Stromal cell of bone marrow (primary cell): ENCODE data around the gene KRT72.

Source experiments
- DNase-seq: peaks from one replicate; pipeline ENCODE4 v3.0.0-alpha.2; 2012; ENCODE audit warnings: low read depth

Gene KRT72

GRCh38 chr12:52600941-52601481 lies at the start of gene KRT72:
Gene KRT72, minus strand, starts transcription at chr12:52601463. Its CDS starts 11 bp downstream, at chr12:52601452.
- DNase-seq = no peak

GRCh38 chr12:52650520-52651081 lies 49.3 kb upstream of the KRT72 start:
- DNase-seq = peak; percentile 10

DNA sequence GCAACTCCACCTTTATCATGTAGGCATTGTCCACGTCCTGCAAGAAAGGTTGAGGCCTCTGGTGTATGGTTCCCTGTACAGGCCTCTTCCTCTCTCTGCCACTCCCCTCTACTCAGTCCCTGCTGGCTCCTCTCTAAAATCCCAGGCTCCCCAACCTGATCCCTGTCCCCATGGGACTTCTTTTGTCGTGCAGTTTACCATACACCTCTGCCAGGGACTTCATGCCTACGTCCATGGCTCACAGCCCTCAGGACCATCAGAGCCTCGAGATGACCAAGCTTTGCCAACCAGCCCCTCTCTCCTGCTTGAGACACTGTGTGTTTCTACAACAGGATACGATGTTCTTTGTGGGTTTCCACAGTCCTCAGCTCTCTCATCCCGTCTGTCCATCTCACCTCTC lies 47.8 kb upstream of the KRT72 start:
- DNase-seq = no peak

DNA sequence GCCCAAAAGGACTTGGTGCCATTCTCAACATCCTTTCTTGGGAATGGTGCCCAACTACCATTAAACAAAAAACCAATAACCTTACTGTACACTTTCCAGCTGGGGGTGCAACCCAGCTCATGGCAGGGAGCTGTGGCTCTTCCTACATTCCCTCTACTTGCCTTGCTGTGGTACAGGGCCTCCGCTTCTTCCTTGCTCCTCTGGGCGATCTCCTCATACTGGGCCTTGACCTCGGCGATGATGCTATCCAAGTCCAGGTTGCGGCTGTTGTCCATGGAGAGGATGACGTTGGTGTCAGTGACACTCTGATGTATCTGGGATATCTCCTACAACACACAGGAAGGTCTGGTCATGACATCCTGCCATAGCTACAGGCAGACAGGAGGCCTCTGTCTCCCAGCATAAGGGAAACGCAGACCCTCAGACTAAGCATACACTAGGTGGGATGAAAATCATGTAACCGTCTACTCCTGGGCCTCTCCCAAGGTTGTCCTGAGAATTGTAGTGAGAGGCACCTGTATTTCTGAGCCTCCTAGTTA lies 46.8 kb upstream of the KRT72 start:
- no peak for DNase-seq

GRCh38 chr12:52647601-52648000 lies 46.3 kb upstream of the KRT72 start:
- DNase-seq = no peak

- DNase-seq = no peak
These were observed 45.4 kb upstream of the KRT72 start for GRCh38 chr12:52646613-52647012.

GRCh38 chr12:52645982-52646381 lies 44.7 kb upstream of the KRT72 start:
- DNase-seq = no peak

DNA sequence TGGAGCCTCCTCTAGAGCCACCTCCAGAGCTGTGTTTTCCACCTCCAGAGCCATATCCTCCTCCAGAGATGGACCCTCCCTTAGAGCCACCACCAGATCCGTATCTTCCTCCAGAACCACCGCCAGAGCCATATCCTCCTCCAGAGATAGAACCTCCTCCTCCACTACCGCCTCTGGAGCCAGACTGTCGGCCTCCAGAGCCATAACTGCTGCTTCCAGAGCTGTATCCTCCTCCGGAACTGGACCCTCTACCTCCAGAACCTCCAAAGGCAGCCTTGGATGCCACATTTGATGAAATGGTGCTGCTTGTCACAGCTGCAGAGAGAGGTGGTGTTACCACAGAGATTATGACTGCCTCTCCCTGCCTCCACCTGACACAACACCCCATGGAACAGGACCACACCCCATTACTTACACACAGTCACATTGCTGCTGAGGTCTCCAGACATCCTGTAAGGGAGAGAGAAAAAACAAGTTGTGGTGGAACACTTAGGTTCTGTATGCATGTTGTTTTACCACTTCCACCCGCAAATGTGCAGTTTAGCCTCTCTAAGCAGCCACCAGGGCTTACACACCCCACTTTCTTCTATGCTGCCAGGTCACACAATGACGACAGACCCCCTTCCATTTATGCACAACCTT lies 44.0 kb upstream of the KRT72 start:
- DNase-seq = no peak

DNA sequence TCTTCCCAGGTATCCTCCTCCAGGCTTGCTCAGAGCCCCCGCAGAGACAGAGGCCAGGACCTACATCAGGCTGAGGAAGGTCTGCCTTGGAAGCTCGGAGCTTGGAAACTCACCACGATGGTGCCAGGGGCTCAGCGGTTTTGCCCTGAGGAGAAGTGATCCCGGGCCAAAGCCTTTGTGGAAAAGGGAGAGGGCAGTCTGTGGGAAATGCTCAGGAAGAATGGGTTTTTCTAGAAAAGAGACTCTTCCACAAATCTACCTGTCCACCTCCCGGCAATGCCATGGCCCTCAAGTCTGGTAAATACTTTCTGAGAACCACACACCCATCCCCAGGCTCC lies 42.8 kb upstream of the KRT72 start:
- no peak for DNase-seq

DNA sequence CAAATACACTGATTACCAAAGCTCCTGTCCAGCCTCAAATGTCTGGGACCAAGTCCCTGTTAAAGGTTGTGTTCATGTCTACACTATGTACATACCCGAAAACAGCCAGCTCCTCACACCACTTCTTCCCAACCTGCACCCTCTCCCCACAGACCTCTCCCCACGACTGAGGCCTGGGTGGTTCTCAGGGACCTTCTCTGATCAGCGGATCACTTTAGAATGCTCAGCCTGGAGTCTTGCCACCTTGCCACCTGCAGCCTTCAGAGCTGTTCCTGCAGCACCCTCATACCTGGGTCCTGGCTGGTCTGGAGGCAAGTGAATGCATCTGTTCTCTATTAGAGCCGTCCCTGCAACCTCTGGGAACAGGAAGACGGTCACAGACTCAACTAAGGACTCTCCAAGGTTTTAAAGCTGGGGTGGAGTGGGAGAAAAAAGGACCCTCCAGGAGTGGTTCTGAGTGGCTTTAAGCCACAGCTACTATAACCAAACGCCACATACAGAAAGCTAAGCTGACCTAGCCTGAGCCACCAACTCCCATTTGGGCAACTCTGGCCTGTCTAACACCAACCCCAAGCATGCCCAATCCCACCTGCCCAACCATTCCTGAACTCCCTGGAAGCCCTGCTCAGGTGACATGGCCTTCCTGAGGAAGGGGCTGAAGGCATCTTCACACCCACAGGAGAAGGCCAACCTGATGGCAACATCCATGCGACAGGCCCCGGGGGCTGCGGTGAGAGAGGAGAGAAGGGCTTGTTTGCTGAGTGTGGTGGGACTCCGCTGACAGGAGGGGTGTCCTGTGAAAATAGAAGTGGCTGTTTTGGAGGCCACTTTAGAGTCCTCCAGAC lies 42.2 kb upstream of the KRT72 start:
- DNase-seq = no peak

DNA sequence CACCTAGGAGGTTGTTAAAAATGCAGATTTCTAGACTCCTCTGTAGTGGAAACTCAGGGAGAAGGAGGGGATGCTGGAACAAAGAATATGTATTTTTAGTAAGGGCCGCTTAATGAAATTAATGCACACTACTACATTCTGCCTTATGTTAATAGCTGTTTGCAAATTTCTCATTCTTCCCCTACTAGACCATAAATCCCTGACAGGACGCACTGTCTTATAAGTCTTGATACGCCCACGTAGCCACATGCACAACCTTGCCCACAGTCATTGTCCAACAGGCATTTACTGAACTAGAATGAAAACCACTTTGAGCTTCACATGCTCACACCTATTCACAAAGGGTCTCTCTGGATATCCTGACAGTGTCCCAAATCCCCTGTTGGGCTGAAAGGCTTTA lies 40.2 kb upstream of the KRT72 start:
- DNase-seq = no peak

DNA sequence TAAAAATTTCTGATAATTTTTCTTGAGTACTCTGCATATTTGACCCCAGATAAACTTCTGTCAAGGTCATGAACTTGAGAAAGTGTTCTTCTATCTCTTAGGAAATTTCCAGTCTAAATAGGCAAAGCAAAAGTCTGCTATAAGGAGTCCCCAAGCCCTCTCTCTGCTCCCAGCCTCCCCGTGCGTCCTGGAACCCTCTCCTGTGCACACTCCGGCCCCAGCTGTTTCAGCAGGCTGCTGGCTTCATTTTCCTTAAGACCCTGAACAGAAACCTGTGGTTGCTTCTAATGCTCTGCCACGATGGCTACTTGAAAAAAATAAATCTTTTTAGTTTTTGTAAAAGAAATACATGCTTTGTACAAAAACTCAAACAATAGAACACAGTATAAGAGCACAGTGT lies 36.0 kb upstream of the KRT72 start:
- no peak for DNase-seq

DNA sequence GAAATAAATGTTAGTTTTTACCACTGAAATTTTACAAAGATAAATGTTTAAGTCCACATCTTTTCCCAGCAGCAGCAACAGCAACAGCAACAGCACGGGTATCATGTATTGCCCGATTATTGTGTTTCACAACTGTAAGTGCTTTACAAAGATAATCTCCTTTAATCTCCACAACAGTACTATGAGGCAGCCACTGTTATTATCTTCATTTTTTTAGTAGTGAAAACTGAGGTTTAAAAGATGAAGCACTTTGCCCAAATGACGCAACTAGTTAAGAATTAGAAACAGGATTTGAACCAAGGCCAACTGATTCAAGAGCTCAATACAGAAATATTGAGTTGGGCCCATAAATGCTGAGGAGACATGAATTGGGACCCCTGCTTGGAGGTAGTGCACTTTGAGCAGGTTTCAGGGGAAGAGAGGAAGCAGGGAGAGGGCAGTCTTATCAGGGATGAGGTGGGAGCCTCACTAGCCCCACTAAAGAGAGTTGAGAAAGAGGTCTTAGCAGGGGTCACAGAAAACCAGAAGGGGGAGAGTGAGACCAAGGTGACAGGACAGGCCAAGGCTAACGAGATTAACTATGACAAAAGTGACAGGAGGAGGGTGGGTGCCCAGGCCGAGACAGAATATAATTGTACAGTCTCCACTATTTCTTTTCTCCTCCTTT lies 35.5 kb upstream of the KRT72 start:
- no peak for DNase-seq

- no peak for DNase-seq
These were observed 34.9 kb upstream of the KRT72 start for GRCh38 chr12:52636189-52636588.

DNA sequence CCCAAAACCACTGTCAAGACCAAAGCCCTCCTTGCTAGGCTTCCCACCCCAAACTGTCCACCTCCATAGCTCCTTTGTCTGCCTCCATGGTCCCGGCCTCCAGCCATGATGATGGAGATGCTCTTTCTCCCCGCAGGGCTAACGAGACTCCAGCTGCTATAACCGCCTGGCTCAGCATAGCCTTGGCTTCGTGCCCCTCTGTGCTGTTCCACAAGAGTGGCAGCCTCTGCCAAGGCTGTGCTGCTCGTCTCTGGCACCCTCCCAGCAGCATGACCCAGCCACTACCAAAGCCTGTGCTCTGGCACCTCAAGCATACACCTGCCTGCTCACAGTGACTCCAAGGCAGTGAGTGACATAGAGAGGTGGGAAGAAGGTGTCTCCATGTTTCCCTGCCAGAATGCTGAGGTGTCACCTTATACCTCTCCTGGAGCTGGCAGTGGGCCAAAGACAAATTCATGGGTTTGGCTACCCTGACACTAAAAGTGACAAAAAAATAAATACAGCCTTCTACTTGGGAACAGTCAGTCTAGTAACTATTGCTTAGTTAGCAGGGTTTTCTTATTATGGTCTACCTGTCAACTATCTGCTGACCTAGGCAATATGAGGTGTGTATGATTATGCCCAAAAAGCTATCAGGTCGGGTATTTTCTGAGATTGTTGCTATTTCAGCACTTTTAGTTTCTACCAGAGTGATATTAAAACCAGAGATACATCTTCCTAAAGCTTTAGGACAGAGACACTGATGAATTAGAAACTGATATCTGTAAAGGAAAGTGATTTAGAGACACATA lies 33.2 kb upstream of the KRT72 start:
- DNase-seq = no peak

DNA sequence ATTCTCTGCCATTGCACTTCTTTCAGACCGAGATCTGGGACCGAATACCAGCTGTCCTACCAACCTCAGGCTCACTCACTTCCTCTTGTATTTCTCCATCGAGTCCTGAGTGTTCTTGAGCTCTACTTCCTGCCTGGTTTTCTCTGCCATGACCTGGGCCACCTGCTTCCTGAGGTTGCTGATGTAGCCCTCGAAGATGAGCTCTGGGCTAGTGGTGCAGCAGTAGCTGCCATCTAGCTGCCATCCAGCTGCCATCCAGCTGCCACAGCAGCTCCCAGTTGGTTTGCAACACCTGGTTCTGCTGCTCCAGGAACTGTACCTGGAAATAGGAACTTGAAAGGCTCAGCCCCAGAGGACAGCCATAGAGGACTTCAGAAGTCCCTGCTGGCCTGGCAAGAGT lies 32.1 kb upstream of the KRT72 start:
- DNase-seq = no peak

- DNase-seq = no peak
These were observed 31.4 kb upstream of the KRT72 start for GRCh38 chr12:52632656-52633055.

GRCh38 chr12:52631676-52632459 lies 30.6 kb upstream of the KRT72 start:
- no peak for DNase-seq

DNA sequence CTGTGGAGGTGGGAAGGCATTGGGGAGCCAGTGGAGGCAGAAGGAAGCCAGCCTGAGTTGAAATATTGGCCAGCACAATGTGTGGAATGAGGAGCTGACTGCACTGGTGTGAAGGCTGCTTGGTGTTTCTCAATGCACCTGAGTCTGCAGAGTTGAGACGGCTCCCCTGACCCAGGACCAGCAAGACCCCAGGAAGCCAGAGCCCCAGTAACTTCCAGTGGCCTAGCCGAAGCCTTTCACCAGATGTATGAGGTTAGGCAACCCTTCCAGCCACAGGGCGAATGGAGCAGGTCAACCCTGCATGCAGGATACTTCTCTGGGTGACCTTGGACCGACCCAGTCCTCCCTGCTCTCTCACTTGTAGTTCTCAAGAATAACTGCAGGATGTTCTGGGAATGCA lies 30.0 kb upstream of the KRT72 start:
- no peak for DNase-seq

GRCh38 chr12:52630599-52631200 lies 29.4 kb upstream of the KRT72 start:
- no peak for DNase-seq
